ACC112 (cell line): ENCODE data around the gene KRTAP1-1.
"Not testable (repeated sequence)": the region's sequence is repeated elsewhere in the genome, so short reads cannot be mapped to it uniquely, and the experiment has no call there.

Source experiments
- H2AFZ ChIP-seq: fragments of 200-600 bp; sonication (generic); one replicate; pipeline ENCODE4 v1.6.0; 2017; ENCODE audit warnings: antibody characterized with exemption, low read length; ENCODE audit not compliant: unreplicated experiment
- H3K27ac ChIP-seq: fragments of 200-600 bp; sonication (generic); 2 replicates; pipeline ENCODE4 v1.5.1; 2014; ENCODE audit warnings: low read depth, mild to moderate bottlenecking, antibody characterized with exemption, low read length, moderate library complexity
- H3K27me3 ChIP-seq: fragments of 200-600 bp; sonication (generic); 2 replicates; pipeline ENCODE4 v1.6.1; 2014; ENCODE audit warnings: mild to moderate bottlenecking, antibody characterized with exemption, low read length, moderate library complexity, mixed read lengths; ENCODE audit not compliant: insufficient read depth
- H3K36me3 ChIP-seq: fragments of 200-600 bp; sonication (generic); 2 replicates; pipeline ENCODE4 v1.6.1; 2016; ENCODE audit warnings: mild to moderate bottlenecking, antibody characterized with exemption, low read length, moderate library complexity, mixed read lengths; ENCODE audit not compliant: insufficient read depth
- H3K4me1 ChIP-seq: fragments of 200-600 bp; sonication (generic); one replicate; pipeline ENCODE4 v1.6.1; 2016; ENCODE audit warnings: low read length, mixed read lengths; ENCODE audit not compliant: insufficient read depth, unreplicated experiment, control insufficient read depth
- H3K4me3 ChIP-seq: fragments of 200-600 bp; sonication (generic); 2 replicates; pipeline ENCODE4 v1.5.1; 2014; ENCODE audit warnings: mild to moderate bottlenecking, low read depth, low read length
- H3K79me2 ChIP-seq: fragments of 200-600 bp; sonication (generic); one replicate; pipeline ENCODE4 v1.6.0; 2016; ENCODE audit warnings: low read length; ENCODE audit not compliant: control insufficient read depth, unreplicated experiment, insufficient read depth

Gene KRTAP1-1

DNA sequence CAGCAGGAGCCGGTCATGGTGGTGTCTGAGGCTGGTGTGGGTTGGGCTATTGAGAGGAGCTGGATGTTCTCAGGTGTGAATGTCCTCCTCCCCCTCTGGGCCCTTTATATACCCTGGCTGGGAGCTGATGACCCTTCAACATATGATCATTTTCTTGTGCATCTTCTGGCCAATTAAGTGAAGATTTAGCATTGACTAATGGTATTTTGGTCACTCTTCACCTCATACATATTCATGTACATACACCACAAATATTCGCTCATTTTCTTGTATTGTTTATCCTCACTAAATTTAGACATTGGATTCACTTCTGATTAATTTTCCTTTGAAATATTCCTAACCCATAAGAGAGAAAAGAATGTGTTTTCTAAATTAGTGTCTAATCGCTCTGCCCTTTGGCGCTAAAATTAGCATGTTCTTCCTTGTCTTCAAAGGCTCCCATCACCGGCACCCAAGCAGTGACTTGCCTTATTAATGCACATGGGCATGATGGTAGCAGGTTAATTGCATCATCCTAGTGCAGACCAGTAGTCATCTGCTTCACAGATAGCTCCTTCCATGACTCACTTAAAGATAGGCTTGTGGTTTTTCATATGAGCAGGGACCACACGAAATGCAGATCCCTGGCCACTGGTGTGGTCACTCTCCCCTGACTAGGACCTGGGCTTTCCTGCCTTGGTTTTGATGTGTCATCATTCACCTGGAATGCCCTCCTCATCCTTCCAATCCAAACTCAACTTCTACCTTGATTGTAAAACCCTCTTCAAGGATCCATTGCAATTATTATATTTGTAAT, 24.8 kb upstream of the KRTAP1-1 start, which contains the start of gene KRTAP2-4:
Gene KRTAP2-4, minus strand, starts transcription at position 51 of the 796 bp plus-strand sequence. Its CDS starts 34 bp downstream, at position 17.
- H3K36me3 ChIP-seq, result no peaks in the 10 kb centered on the region
- no peak within 1 kb of the TSS for H3K4me3 ChIP-seq
- no peaks in the 10 kb centered on the region for H3K27me3 ChIP-seq
- H3K27ac ChIP-seq, result peak within 1 kb of the TSS; percentile 65
- H2AFZ ChIP-seq, result no peak within 1 kb of the TSS
- peaks cover 41% of the 10 kb centered on the region for H3K4me1 ChIP-seq
- H3K79me2 ChIP-seq, result no peaks in the 10 kb centered on the region

DNA sequence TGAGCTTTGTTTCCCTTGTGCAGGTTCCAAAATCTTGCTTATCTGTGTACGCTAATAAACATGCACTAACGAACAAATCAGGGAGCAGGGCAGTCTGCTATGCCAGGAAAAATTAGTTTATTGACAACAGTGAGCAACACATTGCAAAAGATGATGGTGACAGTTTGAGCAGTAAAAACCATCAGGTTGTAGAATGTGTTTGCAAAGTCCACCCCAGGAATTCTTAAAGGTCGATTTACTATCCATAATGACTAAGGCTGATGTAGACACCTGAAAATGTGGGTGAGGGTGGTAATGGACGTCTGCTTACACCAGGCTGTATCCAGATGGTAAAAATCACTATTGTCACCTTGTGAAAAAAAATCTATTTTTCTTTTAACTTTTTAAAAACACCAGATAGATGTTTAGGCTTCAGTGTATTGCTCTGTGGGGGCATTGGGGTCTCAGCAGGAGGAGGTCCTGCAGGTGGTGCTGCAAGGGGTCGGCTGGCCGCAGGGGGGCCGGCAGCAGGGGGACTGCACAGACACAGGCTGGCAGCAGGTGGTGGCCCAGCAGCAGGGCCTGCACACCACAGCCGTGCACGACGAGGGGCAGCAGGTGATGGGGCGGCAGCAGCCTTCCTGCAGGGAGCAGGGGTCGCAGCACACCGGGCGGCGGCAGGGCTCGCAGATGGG, 23.9 kb upstream of the KRTAP1-1 start:
- H3K4me3 ChIP-seq, result not testable (repeated sequence)

DNA sequence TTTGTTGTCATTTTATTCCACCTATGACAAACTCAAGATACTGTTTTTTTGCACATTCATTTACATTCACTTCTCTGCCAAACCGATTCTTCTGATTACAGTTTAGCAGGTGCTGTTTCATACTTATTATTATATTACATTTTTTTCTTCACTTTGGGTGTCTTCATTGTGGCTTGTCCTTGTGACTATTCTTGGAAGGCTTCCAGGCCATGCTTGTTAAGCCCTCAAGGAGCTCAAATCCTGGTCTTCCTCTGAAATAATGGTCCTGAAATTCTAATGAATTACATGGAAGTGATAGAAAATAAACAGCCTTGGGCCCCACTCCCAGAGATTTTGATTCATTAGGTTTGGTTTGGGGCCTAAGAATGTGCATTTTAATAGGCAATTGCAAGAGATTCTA, 23.1 kb upstream of the KRTAP1-1 start:
- Histone ChIP-seq H3K79me2 (no peaks in the 10 kb centered on the region), H3K27ac (no peak overlapping the region), H3K27me3 (no peaks in the 10 kb centered on the region), H3K4me1 (peaks cover 55% of the 10 kb centered on the region), H2AFZ (no peak overlapping the region), H3K4me3 (no peak overlapping the region), H3K36me3 (no peaks in the 10 kb centered on the region)

More for the DNA sequence above, 23.9 kb upstream of the KRTAP1-1 start:
- not testable (repeated sequence) for H3K27ac ChIP-seq, H3K27me3 ChIP-seq, H2AFZ ChIP-seq, H3K36me3 ChIP-seq, H3K79me2 ChIP-seq
- peaks cover 49% of the 10 kb centered on the region for H3K4me1 ChIP-seq

DNA sequence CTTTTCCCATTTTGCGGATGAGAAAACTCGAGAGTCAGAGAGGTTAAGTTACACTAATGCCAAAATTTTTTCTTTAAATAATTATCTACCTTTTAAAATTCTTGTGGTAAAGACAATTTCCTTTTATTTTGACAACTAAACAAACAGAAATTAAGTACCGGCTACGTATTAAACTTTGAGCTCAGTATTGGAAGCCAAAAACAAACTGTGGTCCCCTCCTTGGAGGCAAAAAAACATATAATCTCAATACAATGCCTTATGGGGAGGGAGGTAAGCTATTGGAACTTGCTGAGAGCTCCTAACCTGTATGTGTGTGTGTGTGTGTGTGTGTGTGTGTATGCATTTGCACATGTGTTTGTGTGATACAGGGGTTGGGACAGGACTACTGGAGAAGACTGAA, 22.2 kb upstream of the KRTAP1-1 start:
- Histone ChIP-seq H3K27ac (peak overlapping the region; percentile 93; the same call in 1 of the 2 replicates), H3K4me1 (peaks cover 62% of the 10 kb centered on the region), H3K4me3 (no peak overlapping the region), H3K79me2 (no peaks in the 10 kb centered on the region), H2AFZ (no peak overlapping the region), H3K27me3 (no peaks in the 10 kb centered on the region), H3K36me3 (no peaks in the 10 kb centered on the region)

DNA sequence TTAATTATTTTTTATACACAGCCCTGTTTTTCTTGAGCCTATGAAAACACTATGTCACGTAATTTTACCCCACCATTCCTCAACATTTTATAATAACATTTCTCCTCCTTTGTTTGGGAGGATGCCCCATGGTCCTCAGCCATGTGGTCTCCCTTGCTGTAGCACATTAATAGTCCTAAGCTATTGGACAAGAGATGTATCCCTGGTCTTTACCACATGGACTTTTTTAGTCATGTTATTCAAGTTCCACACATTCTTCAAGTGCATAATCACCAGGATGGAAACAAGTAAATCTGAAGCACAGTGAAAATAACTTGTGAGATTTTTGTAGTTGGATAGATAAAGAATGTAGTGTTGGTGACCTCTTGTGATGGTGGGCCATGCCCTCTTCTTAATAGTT, 20.7 kb upstream of the KRTAP1-1 start:
- Histone ChIP-seq H3K27ac (peak overlapping the region; percentile 93), H3K36me3 (no peaks in the 10 kb centered on the region), H2AFZ (peak overlapping the region; percentile 58), H3K27me3 (no peaks in the 10 kb centered on the region), H3K79me2 (no peaks in the 10 kb centered on the region), H3K4me3 (no peak overlapping the region), H3K4me1 (peaks cover 60% of the 10 kb centered on the region)

DNA sequence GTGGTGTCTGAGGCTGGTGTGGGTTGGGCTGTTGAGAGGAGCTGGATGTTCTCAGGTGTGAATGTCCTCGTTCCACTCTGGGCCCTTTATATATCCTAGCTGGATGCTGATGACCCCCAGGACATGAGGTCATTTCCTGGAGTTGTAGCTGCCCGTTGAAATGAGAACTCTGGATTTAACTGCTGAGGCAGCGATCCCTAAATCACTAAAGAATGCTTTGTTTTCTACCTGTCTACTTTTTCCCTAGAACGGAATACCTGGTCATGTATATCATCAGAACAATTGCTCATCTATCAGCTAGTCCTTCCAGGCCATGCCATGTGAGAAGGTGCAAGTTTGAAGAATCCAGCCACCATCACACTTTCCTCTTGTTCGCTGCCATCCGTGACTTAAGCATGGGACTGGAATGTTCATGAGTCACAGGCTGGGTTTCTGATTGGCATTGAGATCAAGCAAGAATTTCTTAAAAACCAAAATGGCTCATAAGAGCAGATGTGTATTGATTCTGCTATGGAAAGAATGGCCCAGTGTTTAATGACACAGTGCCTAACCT, 18.9 kb upstream of the KRTAP1-1 start, which contains the start of gene KRTAP2-3:
Gene KRTAP2-3, minus strand, starts transcription at position 63 of the 553 bp plus-strand sequence. CDS start 64 bp downstream, outside the sequence.
- Histone ChIP-seq H3K4me3 (no peak within 1 kb of the TSS; the same call in 1 of the 2 replicates), H3K36me3 (no peaks in the 10 kb centered on the region), H3K27ac (peak within 1 kb of the TSS; percentile 93), H3K27me3 (no peaks in the 10 kb centered on the region), H3K4me1 (peaks cover 49% of the 10 kb centered on the region), H2AFZ (peak within 1 kb of the TSS; percentile 53), H3K79me2 (no peaks in the 10 kb centered on the region)

DNA sequence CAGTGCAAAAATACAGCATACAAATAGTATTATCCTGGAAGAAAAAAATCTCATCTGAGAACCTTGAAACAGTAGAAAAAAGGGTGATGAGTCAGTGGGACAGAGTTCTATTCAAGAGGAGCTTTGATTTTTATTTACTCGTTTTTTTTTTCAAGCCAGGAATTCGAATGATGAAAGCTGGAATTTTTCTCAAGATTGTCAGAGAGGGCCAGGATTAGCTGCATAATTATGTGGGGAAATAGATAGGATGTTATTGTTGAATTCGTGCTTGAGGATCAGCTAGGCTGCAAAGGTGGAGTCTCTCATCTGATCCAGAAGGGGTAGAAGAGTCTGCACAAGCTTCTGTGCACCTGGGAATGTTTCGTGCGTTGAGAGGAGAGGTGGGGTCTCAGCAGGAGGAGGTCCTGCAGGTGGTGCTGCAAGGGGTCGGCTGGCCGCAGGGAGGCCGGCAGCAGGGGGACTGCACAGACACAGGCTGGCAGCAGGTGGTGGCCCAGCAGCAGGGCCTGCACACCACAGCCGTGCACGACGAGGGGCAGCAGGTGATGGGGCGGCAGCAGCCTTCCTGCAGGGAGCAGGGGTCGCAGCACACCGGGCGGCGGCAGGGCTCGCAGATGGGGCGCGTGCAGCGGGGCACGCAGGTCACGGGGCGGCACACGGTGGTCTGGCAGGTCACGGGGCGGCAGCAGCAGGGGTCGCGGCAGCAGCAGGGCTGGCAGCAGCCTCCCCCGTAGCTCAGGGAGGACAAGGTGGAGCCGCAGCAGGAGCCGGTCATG, 18.2 kb upstream of the KRTAP1-1 start:
- H3K4me3 ChIP-seq, H3K79me2 ChIP-seq, H2AFZ ChIP-seq, H3K36me3 ChIP-seq, H3K27me3 ChIP-seq: not testable (repeated sequence)
- Histone ChIP-seq H3K4me1 (peaks cover 49% of the 10 kb centered on the region), H3K27ac (peak overlapping the region; percentile 93)

DNA sequence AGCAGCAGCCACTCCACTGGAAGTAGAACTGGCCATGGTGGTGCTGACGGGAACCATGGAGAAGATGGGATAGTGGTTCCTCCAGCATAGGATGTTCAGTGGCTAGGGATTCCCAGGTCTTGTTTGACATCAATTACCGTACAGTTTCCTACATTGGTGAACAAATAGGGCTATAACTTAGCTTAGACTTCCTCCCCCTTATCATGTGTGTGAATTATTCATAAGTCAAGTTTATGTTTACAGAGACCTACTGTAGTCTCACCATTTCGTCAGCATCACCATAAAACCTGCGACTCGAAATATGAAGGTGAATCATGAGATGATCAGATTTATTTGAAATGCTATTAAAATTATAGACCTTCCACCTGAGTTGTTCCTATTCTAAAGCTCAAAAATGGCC, 17.5 kb upstream of the KRTAP1-1 start:
- no peak overlapping the region for H3K4me3 ChIP-seq
- H2AFZ ChIP-seq, result no peak overlapping the region
- no peaks in the 10 kb centered on the region for H3K27me3 ChIP-seq
- no peaks in the 10 kb centered on the region for H3K36me3 ChIP-seq
- H3K27ac ChIP-seq, result peak overlapping the region; percentile 93
- peaks cover 49% of the 10 kb centered on the region for H3K4me1 ChIP-seq
- no peaks in the 10 kb centered on the region for H3K79me2 ChIP-seq

DNA sequence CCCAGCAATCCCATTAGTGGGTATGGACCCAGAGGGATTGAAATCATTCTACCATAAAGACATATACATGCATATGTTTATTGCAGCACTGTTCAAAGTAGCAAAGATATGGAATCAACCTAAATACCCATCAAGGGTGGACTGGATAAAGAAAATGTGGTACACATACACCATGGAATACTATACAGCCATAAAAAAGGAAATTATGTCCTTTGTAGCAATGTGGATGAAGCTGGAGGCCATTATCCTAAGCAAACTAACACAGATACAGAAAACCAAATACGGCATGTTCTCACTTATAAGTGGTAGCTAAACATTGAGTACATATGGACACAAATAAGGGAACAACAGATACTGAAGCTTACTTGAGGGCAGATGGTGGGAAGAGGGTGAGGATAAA, 16.3 kb upstream of the KRTAP1-1 start:
- Histone ChIP-seq H3K79me2 (no peaks in the 10 kb centered on the region), H3K4me3 (no peak overlapping the region), H3K27ac (no peak overlapping the region), H3K4me1 (peaks cover 38% of the 10 kb centered on the region), H3K36me3 (0 out of 2 replicates have a peak, but pooled peaks cover 4% of the 10 kb centered on the region), H3K27me3 (no peaks in the 10 kb centered on the region), H2AFZ (no peak overlapping the region)

DNA sequence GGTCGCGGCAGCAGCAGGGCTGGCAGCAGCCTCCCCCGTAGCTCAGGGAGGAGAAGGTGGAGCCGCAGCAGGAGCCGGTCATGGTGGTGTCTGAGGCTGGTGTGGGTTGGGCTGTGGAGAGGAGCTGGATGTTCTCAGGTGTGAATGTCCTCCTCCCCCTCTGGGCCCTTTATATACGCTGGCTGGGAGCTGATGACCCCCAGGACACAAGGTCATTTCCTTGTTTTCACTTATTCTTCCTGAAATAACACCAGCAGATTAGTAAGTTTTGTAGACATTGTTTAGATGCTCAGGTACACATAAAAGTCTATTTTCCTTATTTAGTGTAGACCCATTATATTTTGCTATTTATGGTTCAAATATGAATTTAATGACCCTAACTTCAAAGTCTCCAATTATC, 13.9 kb upstream of the KRTAP1-1 start, which contains the start of gene KRTAP2-2:
Gene KRTAP2-2, minus strand, starts transcription at position 101 of the 400 bp plus-strand sequence. Its CDS starts 19 bp downstream, at position 82.
- not testable (repeated sequence) for H2AFZ ChIP-seq, H3K79me2 ChIP-seq, H3K27me3 ChIP-seq, H3K27ac ChIP-seq, H3K4me3 ChIP-seq, H3K36me3 ChIP-seq
- peaks cover 15% of the 10 kb centered on the region for H3K4me1 ChIP-seq
